Breast epithelium (tissue), 4 donors: ENCODE data around the gene UBE2U. TPM values are rescaled to one million over a fixed set of nuclear protein-coding genes. Genes with fewer than 3 reads are reported as not detected.
A peak's percentile ranks its signal among the peaks of the same experiment; 100 is the strongest.

Experiments
- DNase-seq, 2 donors: peaks; one replicate each; pipeline ENCODE4 v3.0.0-alpha.2; 2019; ENCODE audit warnings: low spot score in 2 of 2
- H3K27ac ChIP-seq, 2 donors: fragments of 200-600 bp; sonication (generic) in 1 of 2; one replicate each; pipeline ENCODE4 v1.5.1; 2016 to 2019; ENCODE audit warnings: mild to moderate bottlenecking in 1 of 2
- H3K27me3 ChIP-seq, 2 donors: fragments of 200-600 bp; sonication (generic) in 1 of 2; one replicate each; pipeline versions ENCODE4 v1.5.1 to v1.6.0; 2017 to 2019; ENCODE audit warnings: control low read depth in 1 of 2, mild to moderate bottlenecking in 1 of 2
- H3K36me3 ChIP-seq: fragments of 200-600 bp; one replicate; pipeline ENCODE4 v1.5.1; 2019
- H3K4me1 ChIP-seq, 2 donors: fragments of 200-600 bp; sonication (generic); one replicate each; pipeline ENCODE4 v1.5.1; 2016 to 2019; ENCODE audit warnings: control low read depth in 1 of 2
- H3K4me3 ChIP-seq, 3 donors: fragments of 200-600 bp; sonication (generic); 1 replicate in 2 of 3; 2 replicates in 1 of 3; pipeline ENCODE4 v1.5.1; 2016 to 2019; ENCODE audit warnings: mild to moderate bottlenecking in 3 of 3, moderate library complexity in 2 of 3
- H3K9me3 ChIP-seq, 2 donors: fragments of 200-600 bp; sonication (generic) in 1 of 2; one replicate each; pipeline ENCODE4 v1.5.1; 2016 to 2019; ENCODE audit warnings: control low read depth in 1 of 2
- CTCF ChIP-seq, 3 donors: fragments of 450-650 bp; IDR thresholded peaks; one replicate each; pipeline ENCODE4 v1.5.1; 2016 to 2017; ENCODE audit warnings: antibody characterized with exemption in 3 of 3, mild to moderate bottlenecking in 3 of 3, moderate library complexity in 3 of 3
- POLR2A ChIP-seq: fragments of 450-650 bp; IDR thresholded peaks from one replicate; pipeline ENCODE4 v1.6.1; 2016; ENCODE audit warnings: antibody characterized with exemption, mild to moderate bottlenecking, moderate library complexity
- POLR2AphosphoS5 ChIP-seq, 3 donors: sonication (generic); formaldehyde crosslinking; IDR thresholded peaks; one replicate each; pipeline ENCODE4 v1.6.1; 2017; ENCODE audit warnings: antibody characterized with exemption in 3 of 3
- intact Hi-C: fragments of 100-400 bp; cut with DNase I; formaldehyde crosslinking; loops from one replicate; pipeline ENCODE4 v1.15.1; 2023; ENCODE audit warnings: low total_unique reads
- total RNA-seq, 3 donors: library from RNA; depleted of rRNA; stranded (reverse); fragments of >200 nt; gene quantifications; one replicate each; pipeline ENCODE4 v1.1.0, GENCODE V29; 2016

Gene UBE2U
- total RNA-seq, 3 donors from 2014 or later, result not detected

- H3K4me1 ChIP-seq, result no peaks in the 10 kb centered on the region
- H3K4me3 ChIP-seq, result no peak overlapping the region
- DNase-seq, result peak in 1 of 2 donors; percentile 70
- H3K9me3 ChIP-seq, result no peaks in the 10 kb centered on the region
- H3K27ac ChIP-seq, result peak overlapping the region; percentile 78 to 90
- no peaks in the 10 kb centered on the region for H3K36me3 ChIP-seq
- no peak for TF ChIP-seq CTCF (IDR thresholded peaks at IDR 0.05)
- no peaks in the 10 kb centered on the region for H3K27me3 ChIP-seq
- intact Hi-C loops, result loop anchor here (2.0 kb wide), 1 partner anchor 60 kb away; no protein-coding TSS in a partner anchor
These were observed 105.4 kb downstream of the UBE2U start for GRCh38 chr1:64308866-64309265.

DNA sequence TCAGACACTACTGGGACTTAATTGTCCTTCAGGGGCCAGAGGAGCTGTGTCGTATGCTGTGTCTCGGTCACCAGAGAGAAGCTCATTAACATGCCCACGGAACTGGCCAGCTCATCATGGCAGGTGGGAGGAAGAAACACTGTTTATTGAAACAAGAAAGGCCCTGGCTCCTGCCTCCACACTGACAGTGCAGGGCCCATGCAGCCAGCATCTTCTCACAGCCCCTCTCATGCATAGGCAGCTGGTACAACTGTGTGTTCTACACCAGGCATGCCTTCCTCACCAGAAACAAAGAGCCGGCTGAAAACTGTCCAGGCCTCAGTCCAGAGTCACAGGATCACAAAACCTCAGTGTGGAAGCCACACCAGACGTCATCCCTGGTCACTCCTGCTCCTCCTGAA, 106.0 kb downstream of the UBE2U start:
- Histone ChIP-seq H3K27ac (peak overlapping the region; percentile 78 to 90), H3K27me3 (no peaks in the 10 kb centered on the region), H3K4me3 (no peak overlapping the region), H3K9me3 (no peaks in the 10 kb centered on the region), H3K36me3 (no peaks in the 10 kb centered on the region), H3K4me1 (no peaks in the 10 kb centered on the region)
- DNase-seq, result peak in 1 of 2 donors; percentile 66
- intact Hi-C loops, result loop anchor here (2.0 kb wide), 1 partner anchor 59 kb away; no protein-coding TSS in a partner anchor
- TF ChIP-seq CTCF (IDR thresholded peaks at IDR 0.05), result no peak
- no peak for TF ChIP-seq POLR2AphosphoS5 (IDR thresholded peaks at IDR 0.05)
- no peak for TF ChIP-seq POLR2A

- Histone ChIP-seq H3K27ac (peak overlapping the region in 1 of 2 donors; percentile 90), H3K36me3 (no peaks in the 10 kb centered on the region), H3K4me1 (no peaks in the 10 kb centered on the region), H3K27me3 (no peaks in the 10 kb centered on the region), H3K4me3 (no peak overlapping the region), H3K9me3 (no peaks in the 10 kb centered on the region)
- TF ChIP-seq POLR2A (no peak), POLR2AphosphoS5 (IDR thresholded peaks at IDR 0.05) (no peak), CTCF (IDR thresholded peaks at IDR 0.05) (no peak)
- intact Hi-C loops, result no loop called here
- no peak for DNase-seq
These were observed 107.3 kb downstream of the UBE2U start for GRCh38 chr1:64310760-64311159.

DNA sequence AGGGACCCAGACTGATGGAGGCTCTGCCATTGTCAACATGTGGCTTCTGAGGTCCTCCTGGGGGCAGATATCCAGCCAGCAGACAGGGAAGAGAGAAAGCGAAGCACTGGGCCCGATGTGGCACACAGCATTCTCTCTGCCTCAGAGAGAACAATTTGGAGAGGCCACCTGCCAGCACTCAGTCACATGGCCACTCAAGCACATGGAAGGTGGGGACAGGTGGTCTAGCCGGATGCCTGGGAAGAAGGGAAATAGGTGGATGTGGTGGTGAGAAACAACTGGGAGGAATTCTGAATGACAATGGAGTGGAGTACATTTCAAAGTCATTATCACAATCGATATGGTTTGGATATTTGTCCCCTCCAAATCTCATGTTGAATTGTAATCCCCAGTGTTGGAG, 109.0 kb downstream of the UBE2U start:
- no peak overlapping the region for H3K27ac ChIP-seq

GRCh38 chr1:64315402-64315801, 112.0 kb downstream of the UBE2U start:
- no peak for DNase-seq
- H3K27ac ChIP-seq, result peak overlapping the region in 1 of 2 donors; percentile 50
- intact Hi-C loops, result no loop called here
- H3K4me1 ChIP-seq, result no peaks in the 10 kb centered on the region
- H3K36me3 ChIP-seq, result no peaks in the 10 kb centered on the region
- no peak overlapping the region for H3K4me3 ChIP-seq
- TF ChIP-seq POLR2AphosphoS5 (IDR thresholded peaks at IDR 0.05) (no peak), CTCF (IDR thresholded peaks at IDR 0.05) (no peak), POLR2A (no peak)
- H3K9me3 ChIP-seq, result no peaks in the 10 kb centered on the region
- H3K27me3 ChIP-seq, result no peaks in the 10 kb centered on the region

More for the DNA sequence above, 109.0 kb downstream of the UBE2U start:
- no peak for DNase-seq
- Histone ChIP-seq H3K9me3 (no peaks in the 10 kb centered on the region), H3K27me3 (no peaks in the 10 kb centered on the region), H3K4me1 (no peaks in the 10 kb centered on the region), H3K36me3 (no peaks in the 10 kb centered on the region), H3K4me3 (no peak overlapping the region)
- intact Hi-C loops, result no loop called here
- TF ChIP-seq CTCF (IDR thresholded peaks at IDR 0.05), result no peak
- TF ChIP-seq POLR2AphosphoS5 (IDR thresholded peaks at IDR 0.05), result no peak
- TF ChIP-seq POLR2A, result no peak
